Measurements from ENCODE around the gene KHK.
A peak's percentile ranks its signal among the peaks of the same experiment; 100 is the strongest.

The KHK gene

DNA sequence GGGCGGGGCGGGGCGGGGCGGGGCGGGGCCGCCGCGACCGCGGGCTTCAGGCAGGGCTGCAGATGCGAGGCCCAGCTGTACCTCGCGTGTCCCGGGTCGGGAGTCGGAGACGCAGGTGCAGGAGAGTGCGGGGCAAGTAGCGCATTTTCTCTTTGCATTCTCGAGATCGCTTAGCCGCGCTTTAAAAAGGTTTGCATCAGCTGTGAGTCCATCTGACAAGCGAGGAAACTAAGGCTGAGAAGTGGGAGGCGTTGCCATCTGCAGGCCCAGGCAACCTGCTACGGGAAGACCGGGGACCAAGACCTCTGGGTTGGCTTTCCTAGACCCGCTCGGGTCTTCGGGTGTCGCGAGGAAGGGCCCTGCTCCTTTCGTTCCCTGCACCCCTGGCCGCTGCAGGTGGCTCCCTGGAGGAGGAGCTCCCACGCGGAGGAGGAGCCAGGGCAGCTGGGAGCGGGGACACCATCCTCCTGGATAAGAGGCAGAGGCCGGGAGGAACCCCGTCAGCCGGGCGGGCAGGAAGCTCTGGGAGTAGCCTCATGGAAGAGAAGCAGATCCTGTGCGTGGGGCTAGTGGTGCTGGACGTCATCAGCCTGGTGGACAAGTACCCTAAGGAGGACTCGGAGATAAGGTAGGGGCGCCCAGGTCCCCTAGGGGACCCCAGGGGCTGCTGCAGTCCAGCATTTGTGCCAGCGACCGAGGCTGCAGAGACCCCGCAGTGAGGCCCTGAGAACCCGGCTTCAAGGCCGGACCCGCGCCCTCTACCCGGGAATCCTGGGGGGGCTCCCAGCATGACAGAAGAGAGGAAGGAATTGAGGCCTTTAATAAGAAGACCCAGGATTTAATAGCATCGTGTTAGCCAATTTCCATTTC lies at the start of gene KHK:
TSS of gene KHK (plus strand) at position 49 of the 870 bp plus-strand sequence. CDS start at position 537, 488 bp downstream.
- DNase-seq = peak; percentile 75

GRCh38 chr2:27038012-27038411 lies 48.6 kb upstream of the KHK start:
- DNase-seq = no peak

DNA sequence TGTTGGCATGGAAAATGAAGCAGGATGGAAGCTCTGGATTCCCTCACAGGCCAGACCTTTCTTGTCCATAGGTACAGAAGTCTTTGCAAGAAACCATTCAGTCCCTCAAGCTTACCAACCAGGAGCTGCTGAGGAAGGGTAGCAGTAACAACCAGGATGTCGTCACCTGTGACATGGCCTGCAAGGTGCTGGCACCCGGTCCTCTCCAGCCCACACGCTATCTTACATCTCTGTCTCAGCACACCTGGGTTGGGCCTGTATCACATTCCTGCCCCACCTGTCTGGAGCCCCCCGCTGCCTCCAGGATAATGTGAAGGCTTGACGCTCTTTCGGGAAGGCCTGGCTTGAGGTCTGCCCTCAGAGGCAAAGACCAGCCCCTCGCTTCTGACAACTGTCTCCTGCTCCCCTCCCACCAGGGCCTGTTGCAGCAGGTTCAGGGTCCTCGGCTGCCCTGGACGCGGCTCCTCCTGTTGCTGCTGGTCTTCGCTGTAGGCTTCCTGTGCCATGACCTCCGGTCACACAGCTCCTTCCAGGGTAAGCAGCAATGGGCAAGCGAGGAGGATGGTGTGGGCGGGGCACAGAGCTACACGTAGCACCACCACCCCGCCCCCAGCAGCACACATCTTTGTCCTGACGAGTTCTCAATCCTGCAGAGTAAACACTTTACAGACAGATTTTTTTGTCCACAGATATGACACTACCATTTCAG lies 47.8 kb upstream of the KHK start:
- no peak for DNase-seq

DNA sequence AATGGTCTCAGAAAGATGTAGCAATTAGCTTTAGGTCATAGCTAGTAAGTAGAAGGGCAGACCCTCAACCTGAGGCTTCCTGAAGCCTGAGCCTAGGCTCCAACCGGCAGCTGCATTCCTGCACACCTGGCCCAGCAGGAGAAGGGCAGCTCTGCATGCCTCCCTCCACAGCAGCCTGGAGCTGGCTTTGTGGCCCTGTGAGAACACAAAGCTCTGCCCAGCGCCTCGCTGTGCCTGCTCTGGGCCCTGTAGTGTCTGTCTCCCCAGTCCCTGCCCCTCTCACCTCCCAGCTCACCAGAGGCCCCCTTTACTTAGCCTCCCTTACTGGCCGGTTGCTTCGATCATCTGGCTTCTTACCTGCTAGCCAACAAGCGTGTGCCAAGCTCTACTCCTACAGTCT lies 47.1 kb upstream of the KHK start:
- DNase-seq = no peak

GRCh38 chr2:27039871-27040270 lies 46.7 kb upstream of the KHK start:
- DNase-seq = no peak

GRCh38 chr2:27040282-27040681 lies 46.3 kb upstream of the KHK start:
- DNase-seq = no peak

DNA sequence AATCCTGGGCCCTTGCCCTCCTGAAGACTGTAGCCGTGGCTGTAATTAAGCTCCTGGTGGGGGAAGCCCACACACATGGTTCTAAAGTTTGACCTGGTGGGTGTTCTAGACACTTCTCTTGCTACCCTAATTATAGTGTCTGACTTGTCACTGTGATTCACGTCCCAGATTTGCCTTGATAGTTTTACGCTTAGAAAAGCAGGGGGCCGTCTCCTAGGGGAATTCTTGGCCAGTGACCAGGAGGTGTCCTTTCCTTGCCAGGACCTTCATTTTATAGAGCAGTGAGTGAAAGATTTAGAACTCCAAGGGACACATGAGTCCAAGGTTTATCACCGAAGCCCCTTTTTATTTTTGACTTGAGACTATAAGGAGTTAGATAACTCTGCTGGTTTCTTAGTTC lies 44.8 kb upstream of the KHK start:
- DNase-seq = no peak

DNA sequence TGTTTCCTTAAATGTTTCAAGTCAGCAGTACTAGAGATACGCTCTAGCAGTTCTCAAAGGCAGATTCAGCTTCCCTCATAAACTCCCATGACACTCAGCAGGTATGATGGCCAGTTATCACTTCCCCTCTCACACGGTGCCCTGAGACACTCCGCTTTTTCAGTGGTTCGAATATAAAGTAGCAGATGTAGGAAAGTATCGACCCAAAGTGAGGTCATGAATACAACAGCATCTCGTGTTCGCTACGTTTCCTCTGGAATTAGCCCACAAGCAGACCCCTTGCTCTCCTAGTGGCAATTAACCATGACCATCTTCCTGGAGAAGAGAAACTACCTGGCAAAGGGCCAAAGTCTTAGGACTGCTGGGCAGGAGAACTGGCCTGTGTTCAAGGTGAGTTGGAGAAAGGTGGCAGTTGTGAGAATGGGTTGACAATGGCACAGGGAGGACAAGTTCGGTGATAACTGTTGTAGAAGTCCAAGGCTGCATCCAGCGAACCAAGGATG lies 44.4 kb upstream of the KHK start:
- DNase-seq = peak; percentile 8

GRCh38 chr2:27042985-27043634 lies 43.5 kb upstream of the KHK start:
- DNase-seq = no peak

GRCh38 chr2:27049422-27050280 lies 36.9 kb upstream of the KHK start:
- no peak for DNase-seq

DNA sequence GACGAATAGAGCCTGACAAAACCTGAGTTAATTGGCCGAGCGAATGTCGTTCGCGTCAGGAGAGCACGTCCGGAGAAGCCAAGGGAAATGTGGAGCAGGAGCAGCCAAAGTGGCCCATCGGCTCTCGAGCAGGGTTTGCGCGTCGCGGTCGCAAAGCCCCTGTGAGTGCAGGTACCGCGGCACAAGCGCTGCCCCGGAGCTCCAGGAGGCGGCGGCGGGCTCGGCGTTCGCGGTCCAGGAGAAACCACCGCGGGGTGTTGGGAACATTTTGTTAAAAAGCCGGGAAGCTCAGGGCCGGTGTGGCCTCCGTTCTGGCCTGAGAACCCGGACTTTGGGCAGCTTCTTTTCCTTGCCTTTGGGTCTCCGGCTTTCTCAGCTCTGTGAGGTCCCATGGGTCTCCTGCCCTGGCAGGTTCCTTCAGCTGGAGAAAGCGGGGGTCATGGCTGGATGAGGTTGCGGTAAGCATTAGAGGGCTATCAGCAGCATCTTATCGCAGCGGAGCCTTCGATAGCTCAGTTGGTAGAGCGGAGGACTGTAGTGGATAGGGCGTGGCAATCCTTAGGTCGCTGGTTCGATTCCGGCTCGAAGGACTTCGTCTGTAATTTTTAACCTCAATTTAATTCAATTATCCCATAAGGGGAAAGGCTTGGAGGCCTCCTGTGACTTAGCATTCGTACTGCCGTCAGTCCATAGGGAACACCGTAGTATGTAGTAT lies 36.1 kb upstream of the KHK start:
- DNase-seq = peak; percentile 85

DNA sequence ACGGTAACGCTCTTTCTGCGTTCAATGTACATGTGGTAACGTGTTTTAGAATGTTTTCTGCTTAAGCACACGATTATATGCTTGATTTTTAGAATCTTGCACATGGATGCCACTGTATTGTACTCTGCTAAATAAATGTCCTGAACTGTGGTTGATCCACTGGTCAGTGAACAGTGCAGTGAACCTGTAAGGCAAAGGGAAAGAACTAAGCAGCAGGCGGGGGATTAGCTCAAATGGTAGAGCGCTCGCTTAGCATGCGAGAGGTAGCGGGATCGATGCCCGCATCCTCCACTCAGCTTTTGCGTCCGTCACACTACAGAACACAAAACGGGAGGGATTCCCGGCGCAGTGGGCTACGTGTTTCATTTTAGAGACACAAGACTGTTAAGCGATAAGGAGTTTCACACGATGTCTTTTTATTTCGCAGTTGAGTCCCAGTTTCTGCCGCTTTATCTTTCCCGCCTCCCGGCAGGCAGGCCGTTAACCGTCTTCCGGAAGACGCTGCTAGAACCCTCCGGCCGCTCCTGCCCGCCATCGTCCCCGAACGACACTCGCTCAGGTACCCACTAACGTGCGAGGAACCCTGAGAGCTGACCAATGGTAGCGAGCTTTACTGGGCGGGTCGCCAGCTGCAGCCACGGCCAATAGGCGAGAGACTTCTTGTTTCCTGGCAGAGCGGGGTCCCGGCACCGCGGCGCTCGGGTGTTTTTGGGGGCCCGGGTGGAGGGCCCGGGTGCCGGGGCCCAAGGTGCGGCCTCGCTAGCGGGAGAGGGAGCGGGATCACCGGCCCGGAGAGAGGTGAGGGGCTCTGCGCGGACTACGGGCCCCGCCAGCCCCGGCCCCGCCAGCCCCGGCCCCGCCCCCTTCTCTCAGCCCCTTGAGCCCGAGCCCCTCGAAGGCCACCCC lies 35.3 kb upstream of the KHK start, which contains the start of gene AGBL5:
TSS of gene AGBL5 (plus strand) at position 673 of the 906 bp plus-strand sequence. CDS start 1,291 bp downstream, outside the sequence.
- DNase-seq = peak; percentile 90

- no peak for DNase-seq
Observed at GRCh38 chr2:27051902-27052645, 34.5 kb upstream of the KHK start.

DNA sequence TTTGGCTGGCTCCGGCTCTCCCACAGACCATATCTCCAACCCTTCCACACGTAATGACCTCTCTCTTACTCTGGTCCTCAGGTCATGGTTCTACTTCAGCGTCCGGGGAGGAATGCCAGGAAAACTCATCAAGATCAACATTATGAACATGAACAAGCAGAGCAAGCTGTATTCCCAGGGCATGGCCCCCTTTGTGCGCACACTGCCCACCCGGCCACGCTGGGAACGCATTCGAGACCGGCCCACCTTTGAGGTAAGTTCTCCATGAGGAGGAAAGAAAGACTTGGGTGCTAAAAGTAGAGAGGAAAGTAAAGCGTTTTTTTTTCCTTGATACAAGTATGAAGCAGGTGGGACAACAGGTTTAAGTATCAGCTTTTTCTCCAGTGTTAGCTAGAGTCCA lies 33.3 kb upstream of the KHK start:
- no peak for DNase-seq

DNA sequence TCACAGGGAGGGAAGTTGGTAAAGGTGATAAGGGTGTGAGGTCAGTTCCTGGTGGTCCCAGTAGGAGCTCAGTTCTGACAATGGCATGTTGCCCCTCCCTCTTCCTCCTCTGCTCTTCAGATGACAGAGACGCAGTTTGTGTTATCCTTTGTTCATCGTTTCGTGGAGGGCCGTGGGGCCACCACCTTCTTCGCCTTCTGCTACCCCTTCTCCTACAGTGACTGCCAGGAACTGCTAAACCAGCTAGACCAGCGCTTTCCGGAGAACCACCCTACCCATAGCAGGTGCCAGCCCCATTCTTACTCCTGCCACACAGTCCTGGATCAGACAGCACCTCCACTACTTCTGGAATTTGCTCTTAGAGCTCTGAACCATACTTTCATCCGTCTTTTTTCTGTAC lies 32.8 kb upstream of the KHK start:
- no peak for DNase-seq

DNA sequence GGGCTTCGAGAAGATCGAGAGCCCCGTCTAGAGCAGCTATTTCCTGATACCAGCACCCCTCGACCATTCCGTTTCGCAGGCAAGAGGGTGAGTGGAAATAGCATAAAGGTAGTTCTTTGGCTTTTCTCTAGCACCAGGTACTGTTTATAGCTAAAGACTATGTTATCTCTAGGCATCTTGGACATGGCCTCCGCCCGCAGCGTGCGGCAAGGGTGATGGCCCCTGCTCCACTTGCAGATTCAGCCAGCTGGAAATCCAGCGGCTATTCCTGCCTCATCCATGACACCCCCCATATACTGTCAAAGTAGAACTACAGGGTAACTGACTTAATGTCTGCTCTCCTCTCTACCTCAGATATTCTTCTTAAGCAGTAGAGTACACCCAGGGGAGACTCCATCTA lies 31.9 kb upstream of the KHK start:
- no peak for DNase-seq

- no peak for DNase-seq
Observed at GRCh38 chr2:27057184-27057583, 29.4 kb upstream of the KHK start.

DNA sequence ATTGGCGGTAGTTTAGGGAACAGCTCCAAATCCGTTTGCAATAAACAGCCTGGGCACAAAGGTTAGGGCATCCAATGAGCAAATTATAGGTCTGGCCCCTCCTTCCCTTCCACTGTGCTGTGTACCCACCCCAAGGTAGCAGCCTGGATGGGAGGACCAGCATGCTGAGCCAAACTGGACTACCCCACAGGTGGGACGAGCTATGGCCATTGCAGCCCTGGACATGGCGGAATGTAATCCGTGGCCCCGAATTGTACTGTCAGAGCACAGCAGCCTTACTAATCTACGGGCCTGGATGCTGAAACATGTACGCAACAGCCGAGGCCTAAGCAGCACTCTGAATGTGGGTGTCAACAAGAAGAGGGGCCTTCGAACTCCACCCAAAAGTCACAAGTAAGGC lies 28.4 kb upstream of the KHK start:
- DNase-seq = no peak

DNA sequence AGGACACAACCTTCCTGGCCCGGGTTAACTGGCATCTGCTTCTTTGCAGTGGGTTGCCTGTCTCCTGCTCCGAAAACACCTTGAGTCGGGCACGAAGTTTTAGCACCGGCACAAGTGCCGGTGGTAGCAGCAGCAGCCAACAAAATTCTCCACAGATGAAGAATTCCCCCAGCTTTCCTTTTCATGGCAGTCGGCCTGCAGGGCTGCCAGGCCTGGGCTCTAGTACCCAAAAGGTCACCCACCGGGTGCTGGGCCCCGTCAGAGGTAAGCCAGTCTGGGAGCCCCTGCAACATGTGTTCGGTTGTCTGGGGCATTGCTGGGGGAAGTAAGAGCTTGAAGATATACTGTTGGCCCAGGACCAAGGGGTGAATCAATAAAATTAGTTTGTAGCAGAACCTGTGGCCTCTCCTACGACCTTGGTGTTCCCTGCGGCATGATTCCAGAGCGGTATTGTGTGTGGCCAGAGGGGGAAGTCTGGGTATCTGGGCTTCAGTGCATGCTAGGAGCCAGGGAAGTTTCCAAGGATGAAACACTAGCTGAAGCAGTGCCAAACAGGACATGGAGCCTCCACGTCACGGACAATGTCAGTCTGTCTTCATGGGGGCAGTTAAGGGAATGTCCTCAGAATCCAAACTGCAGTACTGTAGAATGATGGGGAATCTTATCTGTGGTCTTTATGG lies 27.3 kb upstream of the KHK start:
- DNase-seq = no peak
